H1 (cell line): ENCODE data around the gene SLC12A6. TPM values are rescaled to one million over a fixed set of nuclear protein-coding genes. Genes with fewer than 3 reads are reported as not detected.
"Not testable (repeated sequence)": the region's sequence is repeated elsewhere in the genome, so short reads cannot be mapped to it uniquely, and the experiment has no call there.

ENCODE experiments used
- CTCF ChIA-PET: fragments of 300-600 bp; sonication (Branson Sonifier 250); formaldehyde crosslinking; loops from one replicate; lab custom pipeline; 2021; ENCODE audit not compliant: partially characterized antibody; lab: Charles Lee
- POLR2A ChIA-PET: fragments of 300-600 bp; sonication (Branson Sonifier 250); formaldehyde crosslinking; loops from one replicate; lab custom pipeline; 2021; ENCODE audit warnings: inconsistent platforms; ENCODE audit not compliant: partially characterized antibody; lab: Charles Lee
- DNase-seq, 2 experiments: peaks; one replicate each; pipeline versions ENCODE4 v3.0.0 to v3.0.0-alpha.2; 2010 to 2022; ENCODE audit warnings: low spot score in 2 of 2, low read depth in 1 of 2, mixed read lengths in 1 of 2
- FAIRE-seq: peaks from 2 replicates; lab custom pipeline; 2011; peaks lifted over from hg19 to GRCh38; lab: Jason Lieb, UNC
- H2AFZ ChIP-seq: 2 replicates; pipeline ENCODE4 v1.8.1; 2012; ENCODE audit warnings: low read length, inconsistent platforms
- H2AK5ac ChIP-seq: 2 replicates; pipeline ENCODE4 v1.6.1; 2013; ENCODE audit warnings: low read depth, low read length
- H2BK120ac ChIP-seq: replicated peaks from 2 replicates; pipeline ENCODE3; 2013; ENCODE audit warnings: low read depth, low read length, inconsistent platforms
- H2BK12ac ChIP-seq: 2 replicates; pipeline ENCODE4 v1.6.1; 2013; ENCODE audit warnings: low read depth, low read length
- H2BK15ac ChIP-seq: 2 replicates; pipeline ENCODE4 v1.6.1; 2013; ENCODE audit warnings: low read length
- H2BK20ac ChIP-seq: 2 replicates; pipeline ENCODE4 v1.6.1; 2013; ENCODE audit warnings: low read length
- H2BK5ac ChIP-seq: 2 replicates; pipeline ENCODE4 v1.6.1; 2013; ENCODE audit warnings: low read depth, low read length
- H3K14ac ChIP-seq: 2 replicates; pipeline ENCODE4 v1.6.1; 2013; ENCODE audit warnings: inconsistent platforms; ENCODE audit not compliant: insufficient read length
- H3K18ac ChIP-seq: 2 replicates; pipeline ENCODE4 v1.6.1; 2013; ENCODE audit warnings: low read length; ENCODE audit errors: extremely low read depth
- H3K23ac ChIP-seq: 2 replicates; pipeline ENCODE4 v1.6.1; 2013; ENCODE audit warnings: inconsistent platforms; ENCODE audit not compliant: insufficient read length
- H3K23me2 ChIP-seq: 2 replicates; pipeline ENCODE4 v1.6.1; 2013; ENCODE audit warnings: low read depth, low read length
- H3K27ac ChIP-seq: 2 replicates; pipeline ENCODE4 v1.6.1; 2011; ENCODE audit warnings: low read depth, low read length, inconsistent platforms
- H3K27me3 ChIP-seq, 4 experiments: replicated peaks in 1 of 4; 1 replicate in 1 of 4; 2 replicates in 3 of 4; pipeline versions ENCODE4 v1.6.1 to v1.8.1; 2011 to 2013; ENCODE audit warnings: low read length in 3 of 4, mild to moderate bottlenecking in 3 of 4, inconsistent platforms in 2 of 4, mixed read lengths in 2 of 4, moderate library complexity in 1 of 4; ENCODE audit not compliant: control insufficient read depth in 3 of 4, insufficient read depth in 3 of 4; ENCODE audit errors: extremely low read depth in 1 of 4
- H3K36me3 ChIP-seq, 4 experiments: 2 replicates each; pipeline versions ENCODE4 v1.6.1 to v1.8.1; 2011 to 2013; ENCODE audit warnings: mild to moderate bottlenecking in 4 of 4, low read length in 3 of 4, moderate library complexity in 2 of 4, control low read depth in 1 of 4, inconsistent platforms in 1 of 4; ENCODE audit not compliant: insufficient read depth in 4 of 4, control insufficient read depth in 2 of 4
- H3K4ac ChIP-seq: replicated peaks from 2 replicates; pipeline ENCODE3; 2013; ENCODE audit warnings: low read length, low read depth, mixed read lengths, inconsistent platforms; ENCODE audit not compliant: insufficient read length
- H3K4me1 ChIP-seq, 4 experiments: replicated peaks in 1 of 4; 1 replicate in 1 of 4; 2 replicates in 3 of 4; pipeline versions ENCODE4 v1.6.1 to v1.8.1; 2011 to 2013; ENCODE audit warnings: low read length in 3 of 4, inconsistent platforms in 2 of 4, mixed read lengths in 1 of 4; ENCODE audit not compliant: insufficient read depth in 4 of 4, control insufficient read depth in 3 of 4
- H3K4me2 ChIP-seq, 2 experiments: 2 replicates each; pipeline versions ENCODE4 v1.6.1 to v1.8.1; 2011 to 2013; ENCODE audit warnings: low read depth in 2 of 2, low read length in 2 of 2, control low read depth in 1 of 2, inconsistent platforms in 1 of 2, mild to moderate bottlenecking in 1 of 2; ENCODE audit not compliant: insufficient read depth in 1 of 2
- H3K4me3 ChIP-seq, 4 experiments: fragments of 200-600, 300-600 bp in 1 of 4; sonication (generic), shearing (Covaris generic), sonication (Bioruptor Twin) in 1 of 4; 2 replicates each; pipeline versions ENCODE4 v1.5.1 to v1.8.1; 2011 to 2016; ENCODE audit warnings: low read length in 4 of 4, low read depth in 3 of 4, control low read depth in 2 of 4, inconsistent platforms in 2 of 4, mild to moderate bottlenecking in 2 of 4, mixed read lengths in 1 of 4, moderate library complexity in 1 of 4; ENCODE audit not compliant: insufficient read depth in 2 of 4; ENCODE audit errors: extremely low read depth in 1 of 4
- H3K56ac ChIP-seq: replicated peaks from 2 replicates; pipeline ENCODE3; 2013; ENCODE audit warnings: low read depth, mild to moderate bottlenecking, mixed read lengths, low read length, inconsistent platforms; ENCODE audit not compliant: insufficient read length
- H3K79me1 ChIP-seq: 2 replicates; pipeline ENCODE4 v1.6.1; 2013; ENCODE audit warnings: low read depth, low read length, control low read depth
- H3K79me2 ChIP-seq, 2 experiments: 2 replicates each; pipeline versions ENCODE4 v1.6.1 to v1.8.1; 2012 to 2013; ENCODE audit warnings: low read length in 2 of 2, mild to moderate bottlenecking in 2 of 2, inconsistent platforms in 1 of 2; ENCODE audit not compliant: insufficient read depth in 2 of 2, control insufficient read depth in 1 of 2
- H3K9ac ChIP-seq, 4 experiments: replicated peaks in 1 of 4; 1 replicate in 1 of 4; 2 replicates in 3 of 4; pipeline versions ENCODE4 v1.6.1 to v1.8.1; 2011 to 2013; ENCODE audit warnings: low read depth in 3 of 4, low read length in 3 of 4, control low read depth in 2 of 4, mild to moderate bottlenecking in 2 of 4, moderate library complexity in 2 of 4, inconsistent platforms in 1 of 4; ENCODE audit errors: extremely low read depth in 1 of 4
- H3K9me3 ChIP-seq, 2 experiments: 2 replicates each; pipeline versions ENCODE4 v1.6.1 to v1.8.1; 2012 to 2013; ENCODE audit warnings: mild to moderate bottlenecking in 2 of 2, moderate library complexity in 2 of 2, control low read depth in 1 of 2, inconsistent platforms in 1 of 2, low read depth in 1 of 2, low read length in 1 of 2, mixed read lengths in 1 of 2; ENCODE audit not compliant: insufficient read depth in 2 of 2
- H4K20me1 ChIP-seq, 2 experiments: replicated peaks in 1 of 2; 2 replicates each; pipeline versions ENCODE3 to v1.8.1; 2011 to 2013; ENCODE audit warnings: inconsistent platforms in 2 of 2, low read length in 2 of 2, mild to moderate bottlenecking in 1 of 2; ENCODE audit not compliant: insufficient read depth in 2 of 2, control insufficient read depth in 1 of 2
- H4K5ac ChIP-seq: 2 replicates; pipeline ENCODE4 v1.6.1; 2013; ENCODE audit warnings: low read length, low read depth, mixed read lengths, inconsistent platforms; ENCODE audit not compliant: insufficient read length
- H4K8ac ChIP-seq: 2 replicates; pipeline ENCODE4 v1.8.0; 2013; ENCODE audit warnings: mild to moderate bottlenecking, moderate library complexity, low read length, inconsistent platforms; ENCODE audit not compliant: insufficient read depth; ENCODE audit errors: extremely low read depth
- H4K91ac ChIP-seq: replicated peaks from 2 replicates; pipeline ENCODE3; 2013; ENCODE audit warnings: low read length, mixed read lengths, inconsistent platforms; ENCODE audit not compliant: insufficient read length
- WGBS, 2 experiments: shearing (Covaris generic) in 1 of 2; methylation state at CpG; one replicate each; pipeline versions ENCODE4 v1.1.6 to v1.1.7; 2013 to 2015; ENCODE audit warnings: low lambda C conversion rate in 2 of 2, mixed read lengths in 2 of 2, inconsistent platforms in 1 of 2, low coverage in 1 of 2, missing lambda C conversion rate in 1 of 2; ENCODE audit not compliant: insufficient replicate concordance in 2 of 2, insufficient coverage in 1 of 2, insufficient read length in 1 of 2; ENCODE audit errors: extremely low coverage in 1 of 2, missing lambda C conversion rate in 1 of 2; 5-methylcytosine and 5-hydroxymethylcytosine counted together
- polyA plus RNA-seq, 7 experiments: library from polyadenylated mRNA; depleted of rRNA in 3 of 7; stranded (reverse) in 5 of 7; unstranded in 2 of 7; fragments of >200 nt in 5 of 7; fragments of 200-250 nt in 2 of 7; gene quantifications; 1 replicate in 5 of 7; 2 replicates in 1 of 7; 4 replicates in 1 of 7; pipeline versions ENCODE4 v1.2.1 to v1.2.3, GENCODE V29; 2011 to 2013; ENCODE audit warnings: missing spikeins in 2 of 7, mixed read lengths in 2 of 7
- total RNA-seq: library from RNA; stranded (reverse); fragmentation: NEBNext Ultra II Directional; extraction: Animal tissue kit (Norgen Biotek cat#: 25700); gene quantifications from 2 replicates; pipeline ENCODE4 v1.2.1, GENCODE V29; 2021
- TF ChIP-seq, protein P1 (sequence below), 3 experiments: IDR thresholded peaks; 1 replicate in 2 of 3; 2 replicates in 1 of 3; pipeline versions ENCODE4 v1.5.1 to v1.6.1; 2011; ENCODE audit warnings: low read length in 3 of 3, mild to moderate bottlenecking in 3 of 3, inconsistent platforms in 2 of 3, low read depth in 1 of 3, moderate library complexity in 1 of 3; ENCODE audit not compliant: insufficient read depth in 1 of 3; ENCODE audit errors: control extremely low read depth in 1 of 3

Gene SLC12A6
- total and polyA plus RNA-seq, 2 of the 8 experiments (the other 6 are each of a cell fraction or from before 2014, with no cell fraction given) = 9.2 to 11.1 TPM

DNA sequence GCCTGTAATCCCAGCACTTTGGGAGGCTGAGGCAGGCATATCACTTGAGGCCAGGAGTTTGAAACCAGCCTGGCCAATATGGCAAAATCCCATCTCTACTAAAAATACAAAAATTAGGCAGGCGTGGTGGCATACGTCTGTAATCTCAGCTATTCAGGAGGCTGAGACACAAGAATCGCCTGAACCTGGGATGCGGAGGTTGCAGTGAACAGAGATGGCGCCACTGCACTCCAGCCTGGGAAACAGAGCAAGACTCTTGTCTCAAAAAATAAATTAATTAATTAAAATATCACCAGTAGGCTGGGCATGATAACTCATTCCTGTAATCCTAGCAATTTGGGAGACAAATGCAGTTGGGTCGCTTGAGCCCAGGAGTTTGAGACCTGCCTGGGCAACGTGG, 144.3 kb downstream of the SLC12A6 start:
- POLR2A ChIA-PET = interaction anchor here (0.6 to 1.3 kb wide), 4 partner anchors 10 to 67 kb away, joined by 3 to 4 read pairs (median 4); no protein-coding TSS in a partner anchor
- FAIRE-seq, H3K18ac ChIP-seq, H2BK20ac ChIP-seq, H3K4ac ChIP-seq, H3K14ac ChIP-seq, H3K4me1 ChIP-seq, H3K9ac ChIP-seq, H3K23me2 ChIP-seq, H4K91ac ChIP-seq, H3K9me3 ChIP-seq, H2AK5ac ChIP-seq, H2BK5ac ChIP-seq, H4K5ac ChIP-seq, H3K4me2 ChIP-seq, H3K23ac ChIP-seq, H3K56ac ChIP-seq, H3K27ac ChIP-seq, H2BK12ac ChIP-seq, H3K27me3 ChIP-seq, H4K20me1 ChIP-seq, H2BK15ac ChIP-seq, DNase-seq, H3K79me1 ChIP-seq, H2BK120ac ChIP-seq, H2AFZ ChIP-seq, H3K4me3 ChIP-seq, H4K8ac ChIP-seq, H3K36me3 ChIP-seq: not testable (repeated sequence)
- peaks cover 0 to 77% of the 10 kb centered on the region in 2 experiments; a peak in 2 of 4 replicates for H3K79me2 ChIP-seq
- CTCF ChIA-PET = interaction anchor here (0.6 to 1.8 kb wide), 12 partner anchors 9 to 159 kb away, joined by 3 to 7 read pairs (median 4); no protein-coding TSS in a partner anchor
- TF ChIP-seq, protein P1, sequence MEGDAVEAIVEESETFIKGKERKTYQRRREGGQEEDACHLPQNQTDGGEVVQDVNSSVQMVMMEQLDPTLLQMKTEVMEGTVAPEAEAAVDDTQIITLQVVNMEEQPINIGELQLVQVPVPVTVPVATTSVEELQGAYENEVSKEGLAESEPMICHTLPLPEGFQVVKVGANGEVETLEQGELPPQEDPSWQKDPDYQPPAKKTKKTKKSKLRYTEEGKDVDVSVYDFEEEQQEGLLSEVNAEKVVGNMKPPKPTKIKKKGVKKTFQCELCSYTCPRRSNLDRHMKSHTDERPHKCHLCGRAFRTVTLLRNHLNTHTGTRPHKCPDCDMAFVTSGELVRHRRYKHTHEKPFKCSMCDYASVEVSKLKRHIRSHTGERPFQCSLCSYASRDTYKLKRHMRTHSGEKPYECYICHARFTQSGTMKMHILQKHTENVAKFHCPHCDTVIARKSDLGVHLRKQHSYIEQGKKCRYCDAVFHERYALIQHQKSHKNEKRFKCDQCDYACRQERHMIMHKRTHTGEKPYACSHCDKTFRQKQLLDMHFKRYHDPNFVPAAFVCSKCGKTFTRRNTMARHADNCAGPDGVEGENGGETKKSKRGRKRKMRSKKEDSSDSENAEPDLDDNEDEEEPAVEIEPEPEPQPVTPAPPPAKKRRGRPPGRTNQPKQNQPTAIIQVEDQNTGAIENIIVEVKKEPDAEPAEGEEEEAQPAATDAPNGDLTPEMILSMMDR (IDR thresholded peaks at IDR 0.05; ENCODE audit: control extremely low read depth in 1 of 3, insufficient read depth in 1 of 3, low read depth in 1 of 3, low read length in 3 of 3) = peak; percentile 15 to 34 (median 32); a peak in 3 of 4 replicates
- WGBS, 2 experiments = 79% methylated on average over 7 of the region's 7 CpGs; no CpG with 5 or more reads in 1 of the 2 experiments
